WTC11 (cell line): ENCODE measurements around the gene ITGA2B. TPM values are rescaled to one million over a fixed set of nuclear protein-coding genes. Genes with fewer than 3 reads are reported as not detected.

Source experiments
- AR ChIP-seq: fragments of 250-450 bp; sonication (Bioruptor Pico); IDR thresholded peaks from 2 replicates; pipeline ENCODE4 v1.9.0; 2021; ENCODE audit warnings: mild to moderate bottlenecking
- ARID4B ChIP-seq: sonication (generic); formaldehyde crosslinking; IDR thresholded peaks from 2 replicates; pipeline ENCODE4 v1.8.0; 2023; ENCODE audit warnings: missing genetic modification reagents, mild to moderate bottlenecking, borderline replicate concordance
- ATF3 ChIP-seq: sonication (generic); formaldehyde crosslinking; conservative IDR thresholded peaks from 2 replicates; pipeline ENCODE4 v1.8.1; 2022; ENCODE audit warnings: mild to moderate bottlenecking, missing genetic modification reagents
- ATF6 ChIP-seq: sonication (generic); formaldehyde crosslinking; IDR thresholded peaks from 2 replicates; pipeline ENCODE4 v1.8.1; 2023; ENCODE audit warnings: mild to moderate bottlenecking, missing genetic modification reagents
- ELF4 ChIP-seq: sonication (generic); formaldehyde crosslinking; IDR thresholded peaks from 2 replicates; pipeline ENCODE4 v1.8.1; 2022; ENCODE audit warnings: low read depth, mild to moderate bottlenecking, moderate library complexity, missing genetic modification reagents
- ESRRA ChIP-seq: sonication (generic); formaldehyde crosslinking; IDR thresholded peaks from 2 replicates; pipeline ENCODE4 v1.8.1; 2022; ENCODE audit warnings: mild to moderate bottlenecking, missing genetic modification reagents, borderline replicate concordance
- ETV6 ChIP-seq: sonication (generic); formaldehyde crosslinking; IDR thresholded peaks from 2 replicates; pipeline ENCODE4 v1.8.1; 2022; ENCODE audit warnings: mild to moderate bottlenecking, missing genetic modification reagents
- GTF2I ChIP-seq: fragments of 250-450 bp; sonication (Bioruptor Pico); conservative IDR thresholded peaks from 2 replicates; pipeline ENCODE4 v1.4.0; 2021; ENCODE audit warnings: mild to moderate bottlenecking
- HMGA2 ChIP-seq: fragments of 250-450 bp; sonication (Bioruptor Pico); IDR thresholded peaks from 2 replicates; pipeline ENCODE4 v1.4.0; 2021; ENCODE audit warnings: mild to moderate bottlenecking, moderate library complexity
- KAT7 ChIP-seq: sonication (generic); formaldehyde crosslinking; IDR thresholded peaks from 2 replicates; pipeline ENCODE4 v1.8.1; 2023; ENCODE audit warnings: missing genetic modification reagents, mild to moderate bottlenecking, borderline replicate concordance
- MAX ChIP-seq: sonication (generic); formaldehyde crosslinking; IDR thresholded peaks from 2 replicates; pipeline ENCODE4 v1.8.0; 2022; ENCODE audit warnings: mild to moderate bottlenecking, missing genetic modification reagents
- MLX ChIP-seq: sonication (generic); formaldehyde crosslinking; IDR thresholded peaks from 2 replicates; pipeline ENCODE4 v1.8.1; 2023; ENCODE audit warnings: mild to moderate bottlenecking, missing genetic modification reagents, moderate library complexity
- NFE2L1 ChIP-seq: sonication (generic); formaldehyde crosslinking; IDR thresholded peaks from 2 replicates; pipeline ENCODE4 v1.8.1; 2023; ENCODE audit warnings: missing genetic modification reagents
- RELA ChIP-seq: sonication (generic); formaldehyde crosslinking; IDR thresholded peaks from 2 replicates; pipeline ENCODE4 v1.8.1; 2022; ENCODE audit warnings: missing genetic modification reagents, mild to moderate bottlenecking, borderline replicate concordance
- RORB ChIP-seq: fragments of 250-450 bp; sonication (Bioruptor Pico); IDR thresholded peaks from 2 replicates; pipeline ENCODE4 v1.9.0; 2021; ENCODE audit warnings: mild to moderate bottlenecking
- SP1 ChIP-seq: sonication (generic); formaldehyde crosslinking; conservative IDR thresholded peaks from 2 replicates; pipeline ENCODE4 v1.8.1; 2022; ENCODE audit warnings: missing genetic modification reagents
- ZNF219 ChIP-seq: sonication (generic); formaldehyde crosslinking; IDR thresholded peaks from 2 replicates; pipeline ENCODE4 v1.8.0; 2023; ENCODE audit warnings: missing genetic modification reagents, mild to moderate bottlenecking, borderline replicate concordance
- ZNF281 ChIP-seq: sonication (generic); formaldehyde crosslinking; IDR thresholded peaks from 2 replicates; pipeline ENCODE4 v1.8.0; 2023; ENCODE audit warnings: mild to moderate bottlenecking, missing genetic modification reagents
- ZNF317 ChIP-seq: sonication (generic); formaldehyde crosslinking; IDR thresholded peaks from 2 replicates; pipeline ENCODE4 v1.8.1; 2023; ENCODE audit warnings: low read depth, mild to moderate bottlenecking, moderate library complexity, missing genetic modification reagents, borderline replicate concordance
- ZNF425 ChIP-seq: fragments of 250-450 bp; sonication (Bioruptor Pico); conservative IDR thresholded peaks from 2 replicates; pipeline ENCODE4 v1.9.0; 2021; ENCODE audit warnings: mild to moderate bottlenecking
- ZNF671 ChIP-seq: fragments of 250-450 bp; sonication (Bioruptor Pico); IDR thresholded peaks from 2 replicates; pipeline ENCODE4 v1.8.0; 2021; ENCODE audit warnings: mild to moderate bottlenecking
- total RNA-seq: library from RNA; stranded (reverse); gene quantifications from 3 replicates; pipeline ENCODE4 v1.2.3, GENCODE V29; 2021

The ITGA2B gene
- total RNA-seq, 1 experiment from 2014 or later: 21.5 TPM

- no peak for TF ChIP-seq ATF3 (CRISPR knock-in tag)
- TF ChIP-seq ZNF281 (CRISPR knock-in tag): no peak
- no peak for TF ChIP-seq MLX (CRISPR knock-in tag)
- TF ChIP-seq ZNF671 (CRISPR knock-in tag): no peak
- TF ChIP-seq KAT7 (CRISPR knock-in tag): no peak
- 0 out of 2 replicates have a peak, but pooled peaks have one; percentile 34 for TF ChIP-seq MAX (CRISPR knock-in tag)
- no peak for TF ChIP-seq AR (CRISPR knock-in tag)
- no peak for TF ChIP-seq ELF4 (CRISPR knock-in tag)
- peak; percentile 52 for TF ChIP-seq SP1 (CRISPR knock-in tag)
- TF ChIP-seq RELA (CRISPR knock-in tag): no peak
- TF ChIP-seq GTF2I (CRISPR knock-in tag): no peak
- no peak for TF ChIP-seq ESRRA (CRISPR knock-in tag)
- TF ChIP-seq ZNF425 (CRISPR knock-in tag): no peak
- TF ChIP-seq ATF6: no peak
- TF ChIP-seq ZNF317 (CRISPR knock-in tag): no peak
- TF ChIP-seq NFE2L1 (CRISPR knock-in tag): no peak
- no peak for TF ChIP-seq ETV6
- TF ChIP-seq HMGA2 (CRISPR knock-in tag): no peak
- TF ChIP-seq RORB (CRISPR knock-in tag): no peak
- no peak for TF ChIP-seq ZNF219
- TF ChIP-seq ARID4B (CRISPR knock-in tag): no peak
These were observed 34.6 kb downstream of the ITGA2B start (continued) for GRCh38 chr17:44354582-44355561.
